Osteocyte (in vitro differentiated cells): ENCODE data around the gene EPHA1. TPM values are rescaled to one million over a fixed set of nuclear protein-coding genes. Genes with fewer than 3 reads are reported as not detected.
"Not testable (repeated sequence)": the region's sequence is repeated elsewhere in the genome, so short reads cannot be mapped to it uniquely, and the experiment has no call there.

Experiments
- DNase-seq: peaks from one replicate; pipeline ENCODE4 v3.0.0; 2021; ENCODE audit warnings: mixed read lengths; ENCODE audit not compliant: unreplicated experiment; ENCODE audit errors: extremely low spot score
- H3K27ac Mint-ChIP-seq: one replicate; pipeline ENCODE4 v1.8.0; 2021; ENCODE audit warnings: mild to moderate bottlenecking, mixed read lengths; ENCODE audit not compliant: unreplicated experiment
- H3K27me3 Mint-ChIP-seq: one replicate; pipeline ENCODE4 v1.8.0; 2021; ENCODE audit warnings: mixed read lengths; ENCODE audit not compliant: unreplicated experiment
- H3K36me3 Mint-ChIP-seq: one replicate; pipeline ENCODE4 v1.8.0; 2021; ENCODE audit warnings: mixed read lengths; ENCODE audit not compliant: unreplicated experiment
- H3K4me1 Mint-ChIP-seq: one replicate; pipeline ENCODE4 v1.8.0; 2021; ENCODE audit warnings: mixed read lengths; ENCODE audit not compliant: unreplicated experiment
- H3K4me3 Mint-ChIP-seq: one replicate; pipeline ENCODE4 v1.8.0; 2021; ENCODE audit warnings: mild to moderate bottlenecking, moderate library complexity, mixed read lengths; ENCODE audit not compliant: unreplicated experiment
- H3K9me3 Mint-ChIP-seq: one replicate; pipeline ENCODE4 v1.8.0; 2021; ENCODE audit warnings: mixed read lengths; ENCODE audit not compliant: unreplicated experiment
- CTCF ChIP-seq: fragments of 200-600 bp; sonication (generic); IDR thresholded peaks from 2 replicates; pipeline ENCODE4 v1.5.0; 2021; ENCODE audit warnings: antibody characterized with exemption, mild to moderate bottlenecking, moderate library complexity
- total RNA-seq: library from RNA; stranded (reverse); gene quantifications from 2 replicates; pipeline ENCODE4 v1.2.1, GENCODE V29; 2021

Gene EPHA1
- total RNA-seq, 1 donor from 2014 or later, result not detected

- H3K27me3 Mint-ChIP-seq, result no peaks in the 10 kb centered on the region
- H3K4me1 Mint-ChIP-seq, result peaks cover 37% of the 10 kb centered on the region
- peaks cover 31% of the 10 kb centered on the region for H3K36me3 Mint-ChIP-seq
- H3K4me3 Mint-ChIP-seq, result no peak overlapping the region
- no peaks in the 10 kb centered on the region for H3K9me3 Mint-ChIP-seq
- DNase-seq, result no peak
- TF ChIP-seq CTCF, result no peak
- peak overlapping the region; percentile 31 for H3K27ac Mint-ChIP-seq
Observed at GRCh38 chr7:143392875-143393266, 15.8 kb downstream of the EPHA1 start.

DNA sequence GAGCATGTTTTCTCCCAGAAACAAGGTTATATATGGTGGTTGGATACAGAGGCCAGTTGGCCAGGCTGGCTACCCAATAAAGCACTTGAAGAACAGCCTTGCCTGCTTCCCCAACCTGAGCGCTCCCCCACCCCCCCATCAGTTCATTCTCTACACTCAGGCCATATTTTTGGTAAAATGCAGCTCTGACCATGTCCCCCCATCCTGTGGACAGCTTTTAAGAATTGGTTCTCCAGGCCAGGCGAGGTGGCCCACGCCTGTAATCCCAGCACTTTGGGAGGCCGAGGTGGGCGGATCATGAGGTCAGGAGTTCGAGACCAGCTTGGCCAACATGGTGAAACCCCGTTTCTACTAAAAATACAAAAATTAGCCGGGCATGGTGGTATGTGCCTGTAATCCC lies 16.2 kb downstream of the EPHA1 start:
- H3K4me3 Mint-ChIP-seq, DNase-seq, H3K9me3 Mint-ChIP-seq, H3K27me3 Mint-ChIP-seq: not testable (repeated sequence)
- Mint-ChIP-seq H3K4me1 (peaks cover 42% of the 10 kb centered on the region), H3K27ac (peak overlapping the region; percentile 27), H3K36me3 (peaks cover 35% of the 10 kb centered on the region)

DNA sequence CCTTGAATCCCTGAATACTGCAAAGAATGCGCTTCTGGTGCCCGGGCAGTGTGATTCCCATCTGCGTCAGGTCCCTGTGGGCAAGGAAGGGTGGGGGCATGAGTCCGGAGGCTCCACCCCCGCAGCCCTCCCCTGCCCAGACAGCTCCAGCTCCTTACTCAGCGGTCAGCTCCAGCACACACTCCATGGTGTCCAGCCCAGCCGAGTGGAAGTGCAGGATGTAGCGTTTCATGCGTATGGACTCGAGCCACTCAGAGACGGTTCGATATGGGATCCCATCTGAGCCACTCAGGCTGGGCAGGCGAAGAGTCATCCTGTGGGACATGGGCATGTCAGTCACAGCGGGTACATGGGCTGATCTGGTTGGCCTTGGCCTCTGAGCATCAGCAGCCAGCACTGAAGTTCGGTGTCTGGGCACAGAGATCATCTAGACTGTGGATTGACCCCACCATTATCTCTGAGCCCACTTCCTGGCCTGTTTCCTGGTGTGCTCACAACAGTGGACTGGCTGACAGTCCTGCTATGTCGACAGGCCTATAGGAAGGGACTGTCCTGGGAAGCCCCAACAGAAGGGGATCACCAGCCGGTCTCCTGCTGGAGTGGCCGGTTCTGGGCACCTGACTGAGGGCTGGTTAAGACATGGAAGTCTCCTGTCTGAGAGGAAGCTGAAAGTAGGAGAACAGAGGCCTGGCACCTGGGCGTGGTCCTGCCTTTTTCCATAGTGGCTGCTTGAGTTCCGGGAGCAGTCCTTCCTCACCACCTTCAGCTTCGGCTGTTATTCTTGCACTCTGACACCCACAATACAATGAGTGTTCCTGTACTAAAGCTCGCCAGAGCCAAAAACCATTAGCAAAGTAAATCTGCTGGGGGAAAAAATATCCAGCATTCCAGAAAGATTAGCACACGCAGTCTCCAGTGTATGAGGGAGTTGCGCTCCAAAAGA lies 16.9 kb downstream of the EPHA1 start:
- H3K36me3 Mint-ChIP-seq, result peaks cover 35% of the 10 kb centered on the region
- no peak for DNase-seq
- H3K9me3 Mint-ChIP-seq, result no peaks in the 10 kb centered on the region
- H3K4me1 Mint-ChIP-seq, result peaks cover 42% of the 10 kb centered on the region
- H3K27me3 Mint-ChIP-seq, result no peaks in the 10 kb centered on the region
- TF ChIP-seq CTCF, result no peak
- H3K4me3 Mint-ChIP-seq, result no peak overlapping the region
- peak overlapping the region; percentile 74 for H3K27ac Mint-ChIP-seq

DNA sequence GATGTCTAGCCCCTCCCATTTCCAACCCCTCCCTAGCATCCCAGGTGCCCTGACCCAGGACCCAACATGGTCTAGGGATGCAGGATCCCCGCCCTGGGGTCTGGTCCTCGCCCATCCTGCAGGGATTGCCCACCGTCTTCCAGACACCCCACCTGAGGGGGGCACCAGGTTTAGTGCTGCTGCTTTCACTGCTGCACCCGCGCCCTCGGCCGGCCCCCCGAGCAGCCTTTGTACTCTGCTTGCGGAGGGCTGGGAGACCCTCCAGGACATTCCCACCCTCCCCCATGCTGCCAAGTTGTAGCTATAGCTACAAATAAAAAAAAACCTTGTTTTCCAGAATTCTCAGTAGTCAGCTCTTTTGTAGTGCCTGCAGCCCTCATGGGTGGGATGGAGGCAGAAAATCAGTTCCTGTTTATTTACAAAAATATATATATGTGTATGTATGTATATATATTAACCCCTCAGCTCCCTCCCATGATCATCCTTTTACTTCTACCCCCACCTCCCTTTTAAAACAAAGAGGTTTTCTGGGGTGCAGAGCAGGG lies 17.8 kb downstream of the EPHA1 start:
- Mint-ChIP-seq H3K4me1 (peaks cover 42% of the 10 kb centered on the region), H3K4me3 (no peak overlapping the region), H3K9me3 (no peaks in the 10 kb centered on the region), H3K27ac (no peak overlapping the region), H3K27me3 (no peaks in the 10 kb centered on the region), H3K36me3 (peaks cover 35% of the 10 kb centered on the region)
- no peak for DNase-seq
- no peak for TF ChIP-seq CTCF

- Mint-ChIP-seq H3K4me3 (no peak overlapping the region), H3K27me3 (no peaks in the 10 kb centered on the region), H3K36me3 (peaks cover 35% of the 10 kb centered on the region), H3K9me3 (no peaks in the 10 kb centered on the region), H3K4me1 (peaks cover 42% of the 10 kb centered on the region), H3K27ac (peak overlapping the region; percentile 44)
- no peak for DNase-seq
- TF ChIP-seq CTCF, result no peak
Observed at GRCh38 chr7:143390104-143390772, 18.4 kb downstream of the EPHA1 start.
